Neural cell (in vitro differentiated cells): ENCODE measurements around the gene TULP3. TPM values are rescaled to one million over a fixed set of nuclear protein-coding genes. Genes with fewer than 3 reads are reported as not detected.

Source experiments
- H2AFZ ChIP-seq: fragments of 200-600, 300-800 bp; sonication (generic), shearing (Covaris generic); 2 replicates; pipeline ENCODE4 v1.6.0; 2014; ENCODE audit warnings: low read depth, mild to moderate bottlenecking, antibody characterized with exemption, low read length, moderate library complexity
- H3F3A ChIP-seq: fragments of 200-600 bp; shearing (Covaris generic); 2 replicates; pipeline ENCODE4 v1.6.1; 2016; ENCODE audit warnings: mild to moderate bottlenecking, moderate library complexity, mixed read lengths, antibody characterized with exemption, low read length; ENCODE audit not compliant: insufficient read depth, poor library complexity, severe bottlenecking
- H3K27ac ChIP-seq: fragments of 200-600, 300-800 bp; sonication (generic), shearing (Covaris generic); 2 replicates; pipeline ENCODE4 v1.5.1; 2014; ENCODE audit warnings: mild to moderate bottlenecking, low read length, moderate library complexity
- H3K27me3 ChIP-seq: fragments of 300-800, 200-600 bp; sonication (generic), shearing (Covaris generic); 2 replicates; pipeline ENCODE4 v1.6.0; 2014; ENCODE audit warnings: mild to moderate bottlenecking, low read depth, low read length, moderate library complexity; ENCODE audit not compliant: insufficient read depth
- H3K36me3 ChIP-seq: fragments of 300-800, 200-600 bp; sonication (generic), shearing (Covaris generic); 2 replicates; pipeline ENCODE4 v1.5.1; 2014; ENCODE audit warnings: mild to moderate bottlenecking, antibody characterized with exemption, low read length, moderate library complexity; ENCODE audit not compliant: insufficient read depth
- H3K4me2 ChIP-seq: fragments of 300-800, 200-600 bp; sonication (generic), shearing (Covaris generic); 2 replicates; pipeline ENCODE4 v1.6.0; 2014; ENCODE audit warnings: mild to moderate bottlenecking, low read length
- H3K4me3 ChIP-seq: fragments of 300-800, 200-600 bp; sonication (generic), shearing (Covaris generic); 2 replicates; pipeline ENCODE4 v1.5.1; 2014; ENCODE audit warnings: mild to moderate bottlenecking, low read length, moderate library complexity
- H3K79me2 ChIP-seq: fragments of 200-600 bp; shearing (Covaris generic); replicated peaks from 2 replicates; pipeline ENCODE4 v1.6.0; 2014; ENCODE audit warnings: mild to moderate bottlenecking, low read length, moderate library complexity; ENCODE audit not compliant: insufficient read depth
- H3K9ac ChIP-seq: fragments of 300-800, 200-600 bp; sonication (generic), shearing (Covaris generic); 2 replicates; pipeline ENCODE4 v1.6.1; 2016; ENCODE audit warnings: mild to moderate bottlenecking, low read length, mixed read lengths
- H3K9me2 ChIP-seq: fragments of 200-600 bp; shearing (Covaris generic); 2 replicates; pipeline ENCODE4 v1.6.1; 2016; ENCODE audit warnings: mild to moderate bottlenecking, low read length, mixed read lengths; ENCODE audit not compliant: insufficient read depth
- H3K9me3 ChIP-seq: fragments of 200-600, 300-800 bp; sonication (generic), shearing (Covaris generic); 2 replicates; pipeline ENCODE4 v1.6.1; 2016; ENCODE audit warnings: mild to moderate bottlenecking, mixed run types, low read length, moderate library complexity, mixed read lengths
- H4K20me1 ChIP-seq: fragments of 200-600 bp; shearing (Covaris generic); 2 replicates; pipeline ENCODE4 v1.6.1; 2016; ENCODE audit warnings: mild to moderate bottlenecking, mixed run types; ENCODE audit not compliant: insufficient read depth
- EP300 ChIP-seq: fragments of 450-650 bp; conservative IDR thresholded peaks from 2 replicates; pipeline ENCODE4 v1.6.1; 2014; ENCODE audit warnings: antibody characterized with exemption, mild to moderate bottlenecking, moderate library complexity; ENCODE audit not compliant: poor library complexity, severe bottlenecking
- EZH2 ChIP-seq: fragments of 200-600, 300-800 bp; shearing (Covaris generic), sonication (generic); IDR thresholded peaks from 2 replicates; pipeline ENCODE4 v1.6.1; 2014; ENCODE audit warnings: antibody characterized with exemption, low read length, borderline replicate concordance, mild to moderate bottlenecking; ENCODE audit not compliant: insufficient read depth, poor library complexity, severe bottlenecking
- MXI1 ChIP-seq: fragments of 450-650 bp; conservative IDR thresholded peaks from 2 replicates; pipeline ENCODE4 v1.6.1; 2014; ENCODE audit warnings: antibody characterized with exemption, mild to moderate bottlenecking; ENCODE audit not compliant: poor library complexity, severe bottlenecking
- POLR2AphosphoS5 ChIP-seq: IDR thresholded peaks from 2 replicates; pipeline ENCODE4 v1.6.1; 2012
- RAD21 ChIP-seq: fragments of 450-650 bp; conservative IDR thresholded peaks from 2 replicates; pipeline ENCODE4 v1.6.1; 2014; ENCODE audit warnings: antibody characterized with exemption, mild to moderate bottlenecking, moderate library complexity
- SMC3 ChIP-seq: fragments of 450-650 bp; conservative IDR thresholded peaks from 2 replicates; pipeline ENCODE4 v1.6.1; 2014; ENCODE audit warnings: antibody characterized with exemption, mild to moderate bottlenecking, moderate library complexity; ENCODE audit not compliant: poor library complexity
- TAF1 ChIP-seq: IDR thresholded peaks from 2 replicates; pipeline ENCODE4 v1.6.1; 2012; ENCODE audit warnings: low read depth
- polyA plus RNA-seq: library from polyadenylated mRNA; depleted of rRNA; stranded (reverse); fragments of >200 nt; gene quantifications from 2 replicates; pipeline ENCODE4 v1.2.3, GENCODE V29; 2014
- TF ChIP-seq, protein P1 (sequence below): IDR thresholded peaks from 2 replicates; pipeline ENCODE4 v1.6.1; 2012; ENCODE audit warnings: borderline replicate concordance
- TF ChIP-seq, protein P2 (sequence below): fragments of 450-650 bp; IDR thresholded peaks from 2 replicates; pipeline ENCODE4 v1.5.1; 2014; ENCODE audit warnings: antibody characterized with exemption, mild to moderate bottlenecking, moderate library complexity; ENCODE audit not compliant: poor library complexity, severe bottlenecking

TULP3 gene
- polyA plus RNA-seq, 1 donor from 2014 or later: 9.3 TPM

DNA sequence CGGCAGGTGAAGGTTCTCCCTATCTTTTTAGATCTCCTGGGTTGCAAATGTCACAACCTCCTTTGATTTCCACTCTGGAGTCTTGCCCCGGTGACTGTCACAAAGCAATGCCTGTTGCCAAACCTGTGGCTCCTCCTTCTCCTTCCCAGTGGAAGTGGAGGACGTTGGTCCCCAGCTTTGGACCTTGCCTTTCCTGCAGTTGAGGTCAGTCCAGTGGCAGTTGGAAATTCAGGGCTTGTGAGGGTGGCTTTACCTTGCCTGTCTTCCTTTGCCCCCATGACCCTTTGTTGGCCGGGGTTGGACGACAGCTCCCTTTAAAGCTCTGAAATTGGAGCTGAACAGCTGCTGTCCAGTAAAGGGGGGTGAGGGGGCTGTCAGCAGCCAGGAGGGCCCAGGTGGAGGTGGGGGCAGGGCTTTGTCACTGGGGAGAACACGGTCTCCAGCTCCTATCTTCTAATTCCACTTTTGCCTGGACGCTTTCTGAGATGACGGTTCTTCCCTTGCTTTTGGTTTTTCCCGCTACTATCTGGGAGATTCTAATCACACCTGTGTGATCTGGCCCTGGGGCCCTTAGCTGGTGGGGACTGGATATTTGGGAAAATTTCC, 72.6 kb downstream of the TULP3 start:
- Histone ChIP-seq H4K20me1 (no peaks in the 10 kb centered on the region), H3K9ac (no peak overlapping the region), H3K4me3 (no peak overlapping the region), H3K36me3 (no peaks in the 10 kb centered on the region), H3K27ac (no peak overlapping the region), H3K9me2 (no peaks in the 10 kb centered on the region), H3K79me2 (no peaks in the 10 kb centered on the region), H3F3A (no peaks in the 10 kb centered on the region), H2AFZ (no peak overlapping the region), H3K4me2 (no peak overlapping the region), H3K27me3 (peaks cover 31% of the 10 kb centered on the region), H3K9me3 (no peaks in the 10 kb centered on the region)
- TF ChIP-seq EP300 (no peak), POLR2AphosphoS5 (no peak), SMC3 (no peak), TAF1 (no peak), EZH2 (no peak), MXI1 (no peak), RAD21 (no peak)
- TF ChIP-seq, protein P1, sequence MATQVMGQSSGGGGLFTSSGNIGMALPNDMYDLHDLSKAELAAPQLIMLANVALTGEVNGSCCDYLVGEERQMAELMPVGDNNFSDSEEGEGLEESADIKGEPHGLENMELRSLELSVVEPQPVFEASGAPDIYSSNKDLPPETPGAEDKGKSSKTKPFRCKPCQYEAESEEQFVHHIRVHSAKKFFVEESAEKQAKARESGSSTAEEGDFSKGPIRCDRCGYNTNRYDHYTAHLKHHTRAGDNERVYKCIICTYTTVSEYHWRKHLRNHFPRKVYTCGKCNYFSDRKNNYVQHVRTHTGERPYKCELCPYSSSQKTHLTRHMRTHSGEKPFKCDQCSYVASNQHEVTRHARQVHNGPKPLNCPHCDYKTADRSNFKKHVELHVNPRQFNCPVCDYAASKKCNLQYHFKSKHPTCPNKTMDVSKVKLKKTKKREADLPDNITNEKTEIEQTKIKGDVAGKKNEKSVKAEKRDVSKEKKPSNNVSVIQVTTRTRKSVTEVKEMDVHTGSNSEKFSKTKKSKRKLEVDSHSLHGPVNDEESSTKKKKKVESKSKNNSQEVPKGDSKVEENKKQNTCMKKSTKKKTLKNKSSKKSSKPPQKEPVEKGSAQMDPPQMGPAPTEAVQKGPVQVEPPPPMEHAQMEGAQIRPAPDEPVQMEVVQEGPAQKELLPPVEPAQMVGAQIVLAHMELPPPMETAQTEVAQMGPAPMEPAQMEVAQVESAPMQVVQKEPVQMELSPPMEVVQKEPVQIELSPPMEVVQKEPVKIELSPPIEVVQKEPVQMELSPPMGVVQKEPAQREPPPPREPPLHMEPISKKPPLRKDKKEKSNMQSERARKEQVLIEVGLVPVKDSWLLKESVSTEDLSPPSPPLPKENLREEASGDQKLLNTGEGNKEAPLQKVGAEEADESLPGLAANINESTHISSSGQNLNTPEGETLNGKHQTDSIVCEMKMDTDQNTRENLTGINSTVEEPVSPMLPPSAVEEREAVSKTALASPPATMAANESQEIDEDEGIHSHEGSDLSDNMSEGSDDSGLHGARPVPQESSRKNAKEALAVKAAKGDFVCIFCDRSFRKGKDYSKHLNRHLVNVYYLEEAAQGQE: no peak
- TF ChIP-seq, protein P2, sequence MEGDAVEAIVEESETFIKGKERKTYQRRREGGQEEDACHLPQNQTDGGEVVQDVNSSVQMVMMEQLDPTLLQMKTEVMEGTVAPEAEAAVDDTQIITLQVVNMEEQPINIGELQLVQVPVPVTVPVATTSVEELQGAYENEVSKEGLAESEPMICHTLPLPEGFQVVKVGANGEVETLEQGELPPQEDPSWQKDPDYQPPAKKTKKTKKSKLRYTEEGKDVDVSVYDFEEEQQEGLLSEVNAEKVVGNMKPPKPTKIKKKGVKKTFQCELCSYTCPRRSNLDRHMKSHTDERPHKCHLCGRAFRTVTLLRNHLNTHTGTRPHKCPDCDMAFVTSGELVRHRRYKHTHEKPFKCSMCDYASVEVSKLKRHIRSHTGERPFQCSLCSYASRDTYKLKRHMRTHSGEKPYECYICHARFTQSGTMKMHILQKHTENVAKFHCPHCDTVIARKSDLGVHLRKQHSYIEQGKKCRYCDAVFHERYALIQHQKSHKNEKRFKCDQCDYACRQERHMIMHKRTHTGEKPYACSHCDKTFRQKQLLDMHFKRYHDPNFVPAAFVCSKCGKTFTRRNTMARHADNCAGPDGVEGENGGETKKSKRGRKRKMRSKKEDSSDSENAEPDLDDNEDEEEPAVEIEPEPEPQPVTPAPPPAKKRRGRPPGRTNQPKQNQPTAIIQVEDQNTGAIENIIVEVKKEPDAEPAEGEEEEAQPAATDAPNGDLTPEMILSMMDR: no peak

DNA sequence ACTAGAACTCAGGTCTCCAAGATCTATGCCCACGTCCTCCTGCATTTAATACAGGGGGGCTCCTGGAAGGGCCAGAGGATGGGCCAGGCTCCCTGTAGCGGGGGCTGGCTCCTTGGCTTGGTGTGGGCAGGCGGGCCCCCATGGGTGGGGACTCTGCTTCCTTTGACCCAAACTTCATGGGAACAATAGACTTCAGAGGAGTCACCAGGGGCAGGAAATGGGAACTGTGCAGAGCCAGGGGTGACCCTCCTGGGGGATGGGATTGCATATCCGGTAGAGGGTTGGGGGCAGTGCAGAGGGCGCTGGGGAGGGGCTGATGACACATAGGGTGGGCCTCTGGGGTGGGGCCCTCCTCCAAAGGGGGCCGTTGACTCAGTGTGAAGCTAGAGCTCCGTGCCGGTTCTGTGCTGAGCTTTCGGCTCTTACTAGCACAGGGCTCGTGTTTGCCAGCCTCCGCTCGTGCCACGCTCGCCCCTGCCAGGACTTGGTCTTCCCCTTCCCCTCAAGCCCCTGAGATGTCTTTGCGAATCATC, 73.1 kb downstream of the TULP3 start:
- H4K20me1 ChIP-seq: no peaks in the 10 kb centered on the region
- H3K9ac ChIP-seq: no peak overlapping the region
- H3K4me2 ChIP-seq: no peak overlapping the region

More for the DNA sequence above, 73.1 kb downstream of the TULP3 start:
- Histone ChIP-seq H3F3A (no peaks in the 10 kb centered on the region), H3K9me2 (no peaks in the 10 kb centered on the region), H3K27ac (no peak overlapping the region), H2AFZ (no peak overlapping the region), H3K79me2 (no peaks in the 10 kb centered on the region), H3K27me3 (peaks cover 25% of the 10 kb centered on the region), H3K36me3 (no peaks in the 10 kb centered on the region), H3K9me3 (no peaks in the 10 kb centered on the region), H3K4me3 (no peak overlapping the region)
- TF ChIP-seq TAF1 (no peak), POLR2AphosphoS5 (no peak), MXI1 (no peak), RAD21 (no peak), EZH2 (no peak), SMC3 (no peak), EP300 (no peak)
- TF ChIP-seq, protein P1: no peak
- TF ChIP-seq, protein P2: no peak
